WTC11 (cell line): Measurements from ENCODE around the gene CHST11.

Experiments used
- CREB1 ChIP-seq: sonication (generic); formaldehyde crosslinking; IDR thresholded peaks from 2 replicates; pipeline ENCODE4 v1.8.0; 2023; ENCODE audit warnings: mild to moderate bottlenecking, missing genetic modification reagents
- MLX ChIP-seq: sonication (generic); formaldehyde crosslinking; IDR thresholded peaks from 2 replicates; pipeline ENCODE4 v1.8.1; 2023; ENCODE audit warnings: mild to moderate bottlenecking, missing genetic modification reagents, moderate library complexity

GRCh38 chr12:104638851-104639240 lies 182.1 kb downstream of the CHST11 start:
- no peak for TF ChIP-seq MLX
- no peak for TF ChIP-seq CREB1 (CRISPR knock-in tag)
